Bronchial smooth muscle cell (primary cell): ENCODE measurements around the gene PTAFR. TPM values are rescaled to one million over a fixed set of nuclear protein-coding genes. Genes with fewer than 3 reads are reported as not detected.

Experiments used
- total RNA-seq: library from RNA; depleted of rRNA; stranded (reverse); fragments of >200 nt; gene quantifications from 2 replicates; pipeline ENCODE4 v1.2.1, GENCODE V29; 2014

PTAFR gene
- under 0.01 TPM in 2 replicates for total RNA-seq

GRCh38 chr1:28176492-28177470, at the start of gene PTAFR:
Gene PTAFR, minus strand, starts transcription at chr1:28176690. Its CDS starts 25,669 bp downstream, at chr1:28151021.

Other genes with a start within 250 kb of the PTAFR start
- not detected in 2 replicates for gene SMPDL3B, start 241.7 kb downstream of the PTAFR start, total RNA-seq
- 3.4 and 3.6 TPM in 2 replicates for gene XKR8, start 216.7 kb downstream of the PTAFR start, total RNA-seq
- gene EYA3, start 88.1 kb downstream of the PTAFR start, total RNA-seq, result 7.3 and 9.1 TPM in 2 replicates
- gene DNAJC8, start 56.3 kb upstream of the PTAFR start, total RNA-seq, result 38.6 and 67.9 TPM in 2 replicates
- gene ATP5IF1, start 59.4 kb upstream of the PTAFR start, total RNA-seq, result 170 and 337 TPM in 2 replicates
- 12.6 and 14.2 TPM in 2 replicates for gene SESN2, start 82.8 kb upstream of the PTAFR start, total RNA-seq
- gene MED18, start 152.3 kb upstream of the PTAFR start, total RNA-seq, result 22.1 and 29.9 TPM in 2 replicates
- 3.9 and 4.9 TPM in 2 replicates for gene PHACTR4, start 193.1 kb upstream of the PTAFR start, total RNA-seq